Smooth muscle cell (in vitro differentiated cells): Measurements from ENCODE around the gene PITPNM3. TPM values are rescaled to one million over a fixed set of nuclear protein-coding genes. Genes with fewer than 3 reads are reported as not detected.

ENCODE experiments used
- DNase-seq: peaks from one replicate; lab custom pipeline; 2025; ENCODE audit not compliant: unreplicated experiment; lab: John Stamatoyannopoulos, UW
- H2AFZ ChIP-seq: fragments of 200-600 bp; sonication (generic); 2 replicates; pipeline ENCODE4 v1.6.0; 2016; ENCODE audit warnings: antibody characterized with exemption, low read depth, mild to moderate bottlenecking
- H3F3A ChIP-seq: fragments of 200-600 bp; sonication (generic); 2 replicates; pipeline ENCODE4 v1.6.0; 2017; ENCODE audit warnings: antibody characterized with exemption, low read depth
- H3K27ac ChIP-seq: fragments of 200-600 bp; sonication (generic); 2 replicates; pipeline ENCODE4 v1.5.1; 2016; ENCODE audit warnings: low read depth, mild to moderate bottlenecking
- H3K27me3 ChIP-seq: fragments of 200-600 bp; sonication (generic); 2 replicates; pipeline ENCODE4 v1.6.1; 2016; ENCODE audit warnings: low read depth, mild to moderate bottlenecking
- H3K36me3 ChIP-seq: fragments of 200-600 bp; sonication (generic); 2 replicates; pipeline ENCODE4 v1.5.1; 2016; ENCODE audit warnings: low read depth
- H3K4me1 ChIP-seq: fragments of 200-600 bp; sonication (generic); 2 replicates; pipeline ENCODE4 v1.5.1; 2016; ENCODE audit warnings: low read depth
- H3K4me2 ChIP-seq: fragments of 200-600 bp; sonication (generic); 2 replicates; pipeline ENCODE4 v1.6.0; 2016; ENCODE audit warnings: mild to moderate bottlenecking
- H3K4me3 ChIP-seq: fragments of 200-600 bp; sonication (generic); 2 replicates; pipeline ENCODE4 v1.5.1; 2016; ENCODE audit warnings: mild to moderate bottlenecking
- H3K79me2 ChIP-seq: fragments of 200-600 bp; sonication (generic); 2 replicates; pipeline ENCODE4 v1.6.0; 2016; ENCODE audit warnings: low read depth, mild to moderate bottlenecking
- H3K9ac ChIP-seq: fragments of 200-600 bp; sonication (generic); 2 replicates; pipeline ENCODE4 v1.6.0; 2016; ENCODE audit warnings: low read depth
- H3K9me3 ChIP-seq: fragments of 200-600 bp; sonication (generic); replicated peaks from 2 replicates; pipeline ENCODE4 v1.5.1; 2016; ENCODE audit warnings: low read depth
- H4K20me1 ChIP-seq: fragments of 200-600 bp; sonication (generic); 2 replicates; pipeline ENCODE4 v1.6.0; 2016; ENCODE audit warnings: low read depth
- CTCF ChIP-seq: fragments of 200-600 bp; sonication (generic); IDR thresholded peaks from 2 replicates; pipeline ENCODE4 v1.5.1; 2017; ENCODE audit warnings: borderline replicate concordance, mild to moderate bottlenecking, antibody characterized with exemption; ENCODE audit not compliant: insufficient read depth, poor library complexity, severe bottlenecking
- WGBS: methylation state at CpG from one replicate; pipeline ENCODE4 v1.1.7; 2016; ENCODE audit warnings: low lambda C conversion rate; 5-methylcytosine and 5-hydroxymethylcytosine counted together
- polyA plus RNA-seq: library from polyadenylated mRNA; unstranded; fragments of >200 nt; fragmentation: Nextera tagmentation; extraction: Ambion mirVana; gene quantifications from 2 replicates; pipeline ENCODE4 v1.2.1, GENCODE V29; 2016
- total RNA-seq: library from RNA; depleted of rRNA; stranded (reverse); fragments of >200 nt; gene quantifications from 2 replicates; pipeline ENCODE4 v1.2.3, GENCODE V29; 2014

PITPNM3 gene
- total and polyA plus RNA-seq, 2 experiments from 2014 or later: 2.4 to 2.6 TPM

DNA sequence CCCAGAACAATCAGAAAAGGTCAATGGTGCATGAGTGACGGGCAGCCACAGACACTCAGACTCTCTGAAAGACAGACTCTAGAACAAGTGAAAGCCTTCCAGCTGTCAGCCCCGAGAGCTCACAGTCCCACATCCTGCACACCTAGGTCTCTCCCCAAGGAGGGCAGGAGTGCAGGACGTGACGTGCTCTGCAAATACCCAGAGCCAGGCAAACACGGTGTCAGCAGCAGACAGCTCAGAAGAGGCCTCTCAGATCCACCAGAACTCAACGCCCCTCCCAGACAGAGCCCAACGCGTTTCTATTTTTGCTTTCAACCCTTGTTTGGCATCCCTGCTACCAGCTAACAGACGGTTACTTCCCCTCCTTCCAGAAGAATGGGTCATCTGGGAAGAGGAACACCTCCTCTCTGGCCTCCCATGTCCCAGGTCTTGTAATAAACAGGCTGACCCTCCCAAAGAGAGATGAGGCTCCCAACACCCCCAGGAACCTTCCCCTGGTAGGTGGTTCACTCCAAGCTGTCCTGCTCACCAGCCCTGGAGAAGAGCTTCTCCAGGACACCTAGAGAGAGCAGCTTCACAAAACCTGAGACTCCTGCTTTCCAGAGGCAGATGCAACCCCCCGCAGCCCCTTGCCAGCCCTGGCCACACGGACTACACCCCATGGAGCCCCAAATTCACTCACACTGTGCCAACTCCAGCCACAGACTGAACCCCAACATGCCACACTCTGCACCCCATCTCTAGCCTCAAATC is 7.6 kb downstream of the PITPNM3 start:
- TF ChIP-seq CTCF: no peak
- Histone ChIP-seq H3K27me3 (no peaks in the 10 kb centered on the region), H3K79me2 (no peaks in the 10 kb centered on the region), H3K36me3 (no peaks in the 10 kb centered on the region), H3K4me3 (no peak overlapping the region), H2AFZ (no peak overlapping the region), H3K27ac (no peak overlapping the region), H3K9me3 (no peaks in the 10 kb centered on the region), H3K4me1 (no peaks in the 10 kb centered on the region), H3K4me2 (no peak overlapping the region), H3F3A (no peaks in the 10 kb centered on the region), H3K9ac (no peak overlapping the region), H4K20me1 (peaks cover 4% of the 10 kb centered on the region)
- WGBS: 73% methylated on average over 11 of the region's 11 CpGs
- no peak for DNase-seq

- H3K4me2 ChIP-seq: no peak overlapping the region
- H4K20me1 ChIP-seq: peaks cover 4% of the 10 kb centered on the region
- H3K36me3 ChIP-seq: no peaks in the 10 kb centered on the region
- TF ChIP-seq CTCF: no peak
- DNase-seq: no peak
- no peaks in the 10 kb centered on the region for H3K9me3 ChIP-seq
- H3K27me3 ChIP-seq: no peaks in the 10 kb centered on the region
- H3K4me3 ChIP-seq: no peak overlapping the region
- no peaks in the 10 kb centered on the region for H3K79me2 ChIP-seq
- WGBS: 82% methylated on average over 5 of the region's 5 CpGs
- no peaks in the 10 kb centered on the region for H3K4me1 ChIP-seq
- H3K9ac ChIP-seq: no peak overlapping the region
- H3F3A ChIP-seq: no peaks in the 10 kb centered on the region
- no peak overlapping the region for H3K27ac ChIP-seq
- no peak overlapping the region for H2AFZ ChIP-seq
Measured at GRCh38 chr17:6548034-6548433, 8.3 kb downstream of the PITPNM3 start.

DNA sequence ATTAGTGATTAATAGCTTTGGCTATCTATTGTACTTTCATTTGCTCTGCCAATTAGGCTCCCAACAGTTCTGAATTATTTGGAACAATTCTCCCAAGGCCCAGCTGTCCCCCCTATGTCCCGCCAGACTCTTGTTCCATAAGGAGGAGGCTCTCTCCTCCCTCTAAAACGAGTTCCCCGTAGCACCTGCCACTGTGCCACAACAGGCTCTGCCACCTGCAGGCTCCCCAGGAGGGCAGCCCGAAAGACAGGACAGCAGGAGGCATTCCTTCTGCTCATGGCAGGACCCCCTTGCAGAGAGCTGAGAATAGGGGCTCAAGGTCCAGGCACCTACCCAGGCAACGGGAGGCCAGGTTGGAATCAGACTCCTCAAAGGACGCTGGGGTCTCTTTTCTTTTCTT is 9.0 kb downstream of the PITPNM3 start:
- no peak for DNase-seq
- Histone ChIP-seq H3K4me2 (no peak overlapping the region), H3K4me3 (no peak overlapping the region), H3K27me3 (no peaks in the 10 kb centered on the region), H3K9me3 (no peaks in the 10 kb centered on the region), H3K36me3 (no peaks in the 10 kb centered on the region), H3K79me2 (no peaks in the 10 kb centered on the region), H3K4me1 (no peaks in the 10 kb centered on the region), H3K9ac (no peak overlapping the region), H4K20me1 (peaks cover 4% of the 10 kb centered on the region), H2AFZ (no peak overlapping the region), H3F3A (no peaks in the 10 kb centered on the region), H3K27ac (no peak overlapping the region)
- 77% methylated on average over 6 of the region's 6 CpGs for WGBS
- TF ChIP-seq CTCF: no peak

DNA sequence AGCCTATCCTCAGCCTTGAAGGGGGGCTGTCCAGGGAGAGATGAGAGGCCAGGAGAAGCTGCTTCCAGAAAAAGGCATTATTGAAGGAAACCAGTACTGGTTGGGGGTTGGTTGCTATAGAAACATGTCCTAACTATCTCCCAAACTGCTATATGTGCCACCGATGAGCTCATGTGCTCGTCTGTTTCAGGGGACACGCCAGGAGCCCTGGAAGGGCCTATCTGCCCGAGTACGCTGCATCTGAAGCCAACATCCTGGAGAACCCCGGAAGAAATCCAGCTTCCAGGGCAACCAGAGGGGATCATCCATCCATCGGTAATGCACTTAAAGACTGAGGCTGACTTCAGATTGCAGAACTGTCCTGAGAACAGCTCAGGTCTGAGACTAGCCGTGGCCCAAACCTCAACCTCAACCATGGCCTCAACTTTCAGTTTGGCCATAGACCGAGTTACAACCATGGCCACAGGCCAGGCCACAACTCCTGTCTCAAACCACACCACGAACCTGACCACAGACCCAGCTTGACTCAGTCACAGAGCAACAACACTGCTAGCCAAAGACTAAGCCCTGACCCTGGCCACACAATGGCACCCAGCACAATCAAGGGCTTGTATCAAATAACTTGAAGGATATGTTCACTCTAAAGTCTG is 10.2 kb downstream of the PITPNM3 start:
- no peak overlapping the region for H3K27ac ChIP-seq
- no peak overlapping the region for H3K9ac ChIP-seq
- no peaks in the 10 kb centered on the region for H3K4me1 ChIP-seq
- H2AFZ ChIP-seq: no peak overlapping the region
- H3K9me3 ChIP-seq: no peaks in the 10 kb centered on the region
- no peak overlapping the region for H3K4me2 ChIP-seq
- peaks cover 4% of the 10 kb centered on the region for H4K20me1 ChIP-seq
- H3K4me3 ChIP-seq: no peak overlapping the region
- H3K79me2 ChIP-seq: no peaks in the 10 kb centered on the region
- no peaks in the 10 kb centered on the region for H3K36me3 ChIP-seq
- 89% methylated on average over 10 of the region's 10 CpGs for WGBS
- DNase-seq: no peak
- no peaks in the 10 kb centered on the region for H3K27me3 ChIP-seq
- no peaks in the 10 kb centered on the region for H3F3A ChIP-seq
- TF ChIP-seq CTCF: no peak
